NCI-H1436 (cell line): ENCODE measurements around the gene SYT2.
"Not testable (repeated sequence)": the region's sequence is repeated elsewhere in the genome, so short reads cannot be mapped to it uniquely, and the experiment has no call there.

ENCODE experiments used
- DNase-seq: peaks from one replicate; lab custom pipeline; 2025; lab: John Stamatoyannopoulos, UW

SYT2 gene

GRCh38 chr1:202569393-202570322 lies 140.6 kb downstream of the SYT2 start:
- no peak for DNase-seq

GRCh38 chr1:202568826-202569225 lies 141.4 kb downstream of the SYT2 start:
- no peak for DNase-seq

GRCh38 chr1:202568410-202568809 lies 141.8 kb downstream of the SYT2 start:
- no peak for DNase-seq

- DNase-seq: no peak
Observed at GRCh38 chr1:202567738-202568137, 142.5 kb downstream of the SYT2 start.

- DNase-seq: no peak
Observed at GRCh38 chr1:202565890-202566602, 144.2 kb downstream of the SYT2 start.

GRCh38 chr1:202564958-202565495 lies 145.2 kb downstream of the SYT2 start:
- DNase-seq: no peak

- DNase-seq: no peak
Observed at GRCh38 chr1:202563818-202564217, 146.4 kb downstream of the SYT2 start.

- DNase-seq: no peak
Observed at GRCh38 chr1:202562444-202563060, 147.7 kb downstream of the SYT2 start.

GRCh38 chr1:202561726-202562443 lies 148.4 kb downstream of the SYT2 start:
- no peak for DNase-seq

GRCh38 chr1:202561240-202561639 lies 149.0 kb downstream of the SYT2 start:
- DNase-seq: no peak

GRCh38 chr1:202557662-202558061 lies 152.6 kb downstream of the SYT2 start:
- DNase-seq: not testable (repeated sequence)

GRCh38 chr1:202556037-202556436 lies 154.2 kb downstream of the SYT2 start:
- DNase-seq: not testable (repeated sequence)

GRCh38 chr1:202554619-202555018 lies 155.6 kb downstream of the SYT2 start:
- not testable (repeated sequence) for DNase-seq

GRCh38 chr1:202553560-202554038 lies 156.7 kb downstream of the SYT2 start:
- peak; percentile 5 for DNase-seq

GRCh38 chr1:202553078-202553477 lies 157.2 kb downstream of the SYT2 start:
- DNase-seq: not testable (repeated sequence)

- not testable (repeated sequence) for DNase-seq
Observed at GRCh38 chr1:202552615-202553014, 157.6 kb downstream of the SYT2 start.

- no peak for DNase-seq
Observed at GRCh38 chr1:202551683-202552082, 158.6 kb downstream of the SYT2 start.

- DNase-seq: not testable (repeated sequence)
Observed at GRCh38 chr1:202550088-202550487, 160.2 kb downstream of the SYT2 start.

GRCh38 chr1:202547215-202547614 lies 163.0 kb downstream of the SYT2 start:
- DNase-seq: no peak

GRCh38 chr1:202546796-202547195 lies 163.5 kb downstream of the SYT2 start:
- DNase-seq: not testable (repeated sequence)

GRCh38 chr1:202546377-202546776 lies 163.9 kb downstream of the SYT2 start:
- not testable (repeated sequence) for DNase-seq
